ENCODE measurements around the gene WNT9B. TPM values are rescaled to one million over a fixed set of nuclear protein-coding genes. Genes with fewer than 3 reads are reported as not detected.

WNT9B gene
- polyA plus RNA-seq, 3 donors from 2014 or later, result not detected

- Mint-ChIP-seq H3K4me1 (peaks cover 0 to 17% of the 10 kb centered on the region in 2 donors), H3K4me3 (no peak overlapping the region), H3K27me3 (ENCODE audit: low read depth in 3 of 3) (peaks cover 16 to 47% (median 22%) of the 10 kb centered on the region in 3 donors), H3K27ac (no peak overlapping the region), H3K9me3 (no peaks in the 10 kb centered on the region), H3K36me3 (no peaks in the 10 kb centered on the region)
- no peak for DNase-seq
These were observed 2.6 kb downstream of the WNT9B start for GRCh38 chr17:46853896-46854444.

DNA sequence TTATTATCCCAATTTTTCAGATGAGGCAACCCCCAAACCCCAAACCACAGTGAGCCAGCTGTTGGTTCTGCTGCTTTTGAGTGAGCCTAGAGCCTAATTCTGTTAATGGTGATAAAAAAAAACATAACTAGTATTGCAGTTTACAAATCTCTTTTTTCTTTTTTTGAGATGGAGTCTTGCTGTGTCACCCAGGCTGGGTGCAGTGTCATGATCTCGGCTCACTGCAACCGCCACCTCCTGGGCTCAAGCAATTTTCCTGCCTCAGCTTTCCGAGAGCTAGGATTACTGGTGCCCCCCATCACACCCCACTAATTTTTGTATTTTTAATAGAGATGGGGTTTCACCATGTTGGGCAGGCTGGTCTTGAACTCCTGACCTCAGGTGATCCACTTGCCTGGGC is 3.1 kb downstream of the WNT9B start:
- Mint-ChIP-seq H3K27me3 (ENCODE audit: low read depth in 3 of 3) (peaks cover 14 to 44% (median 18%) of the 10 kb centered on the region in 3 donors), H3K4me3 (no peak overlapping the region), H3K36me3 (no peaks in the 10 kb centered on the region), H3K4me1 (peaks cover 0 to 17% of the 10 kb centered on the region in 2 donors), H3K9me3 (no peaks in the 10 kb centered on the region), H3K27ac (no peak overlapping the region)
- DNase-seq, result no peak

DNA sequence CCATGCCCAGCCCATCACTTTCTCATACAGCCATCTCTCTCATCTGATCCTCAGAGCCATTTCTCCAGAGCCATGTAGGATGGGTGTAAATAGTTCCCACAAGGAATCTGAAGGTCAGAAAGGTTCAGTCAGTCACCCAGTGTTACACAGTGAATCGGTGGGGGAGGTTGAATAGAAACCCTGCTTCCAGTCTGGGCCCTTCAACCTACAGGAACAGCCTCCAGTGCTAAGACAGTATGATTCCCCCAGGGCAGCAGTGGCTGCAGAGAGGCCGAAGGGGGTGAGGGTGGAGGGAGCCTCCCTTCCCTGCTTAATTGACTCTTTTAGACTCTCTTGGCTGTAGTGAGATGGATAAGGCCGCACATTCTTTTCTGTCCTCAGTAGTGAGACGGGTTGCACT is 3.6 kb downstream of the WNT9B start:
- Mint-ChIP-seq H3K36me3 (no peaks in the 10 kb centered on the region), H3K4me3 (no peak overlapping the region), H3K9me3 (no peaks in the 10 kb centered on the region), H3K4me1 (peaks cover 0 to 17% of the 10 kb centered on the region in 2 donors), H3K27ac (no peak overlapping the region), H3K27me3 (ENCODE audit: low read depth in 3 of 3) (peaks cover 11 to 42% (median 16%) of the 10 kb centered on the region in 3 donors)
- DNase-seq, result no peak

- Mint-ChIP-seq H3K9me3 (no peaks in the 10 kb centered on the region), H3K27me3 (ENCODE audit: low read depth in 3 of 3) (peaks cover 6 to 25% (median 14%) of the 10 kb centered on the region in 3 donors), H3K4me1 (peaks cover 0 to 3% of the 10 kb centered on the region in 2 donors)
These were observed 6.2 kb downstream of the WNT9B start for GRCh38 chr17:46857600-46857999.

GRCh38 chr17:46859996-46860395 is 8.6 kb downstream of the WNT9B start:
- H3K4me3 Mint-ChIP-seq, result no peak overlapping the region
- no peak for DNase-seq
- peaks cover 6 to 19% (median 8%) of the 10 kb centered on the region in 3 donors for H3K27me3 Mint-ChIP-seq (ENCODE audit: low read depth in 3 of 3)
- peaks cover 2 to 5% of the 10 kb centered on the region in 2 donors for H3K4me1 Mint-ChIP-seq
- H3K9me3 Mint-ChIP-seq, result no peaks in the 10 kb centered on the region
- no peak overlapping the region for H3K27ac Mint-ChIP-seq
- H3K36me3 Mint-ChIP-seq, result no peaks in the 10 kb centered on the region

More at GRCh38 chr17:46857600-46857999, 6.2 kb downstream of the WNT9B start:
- Mint-ChIP-seq H3K4me3 (no peak overlapping the region), H3K27ac (no peak overlapping the region), H3K36me3 (no peaks in the 10 kb centered on the region)
- no peak for DNase-seq

DNA sequence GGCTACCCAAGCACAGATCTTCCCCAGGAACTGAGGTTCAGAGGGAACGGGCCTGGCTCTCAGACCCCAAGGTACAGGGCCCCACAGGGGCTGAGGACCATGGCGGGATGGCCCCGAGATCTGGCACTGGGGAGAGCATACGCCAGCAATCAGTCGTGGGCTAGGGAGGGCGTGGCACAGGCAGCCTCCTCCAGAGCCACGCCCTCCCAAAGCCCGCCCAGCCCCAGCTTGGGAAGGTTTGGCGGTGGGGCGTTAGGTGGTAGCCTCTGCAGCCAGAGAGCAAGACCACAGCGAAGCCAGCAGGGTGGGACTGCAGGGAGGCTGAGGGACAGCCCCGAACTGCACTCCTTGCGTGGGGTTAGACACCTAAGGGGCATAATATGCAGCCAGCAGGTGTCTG is 11.6 kb downstream of the WNT9B start:
- Mint-ChIP-seq H3K27me3 (ENCODE audit: low read depth in 3 of 3) (peaks cover under 1 to 12% (median 5%) of the 10 kb centered on the region in 3 donors), H3K27ac (no peak overlapping the region), H3K36me3 (no peaks in the 10 kb centered on the region), H3K4me3 (no peak overlapping the region), H3K4me1 (peaks cover 3 to 7% of the 10 kb centered on the region in 2 donors), H3K9me3 (no peaks in the 10 kb centered on the region)
- DNase-seq, result no peak

GRCh38 chr17:46863383-46864121 is 12.2 kb downstream of the WNT9B start:
- H3K4me1 Mint-ChIP-seq, result peaks cover 3 to 7% of the 10 kb centered on the region in 2 donors
- DNase-seq, result no peak
- H3K9me3 Mint-ChIP-seq, result no peaks in the 10 kb centered on the region
- no peak overlapping the region for H3K4me3 Mint-ChIP-seq
- peaks cover 0 to 12% (median 5%) of the 10 kb centered on the region in 3 donors for H3K27me3 Mint-ChIP-seq (ENCODE audit: low read depth in 3 of 3)
- no peaks in the 10 kb centered on the region for H3K36me3 Mint-ChIP-seq
- H3K27ac Mint-ChIP-seq, result no peak overlapping the region

- H3K27ac Mint-ChIP-seq, result no peak overlapping the region
- no peak overlapping the region for H3K4me3 Mint-ChIP-seq
- no peaks in the 10 kb centered on the region for H3K9me3 Mint-ChIP-seq
- peaks cover 3 to 7% of the 10 kb centered on the region in 2 donors for H3K4me1 Mint-ChIP-seq
- peaks cover 0 to 12% (median 5%) of the 10 kb centered on the region in 3 donors for H3K27me3 Mint-ChIP-seq (ENCODE audit: low read depth in 3 of 3)
- peak in 1 of 3 donors; percentile 12 for DNase-seq
- H3K36me3 Mint-ChIP-seq, result no peaks in the 10 kb centered on the region
These were observed 13.7 kb downstream of the WNT9B start for GRCh38 chr17:46865100-46865499.

GRCh38 chr17:46866325-46866724 is 14.9 kb downstream of the WNT9B start:
- Mint-ChIP-seq H3K4me1 (peaks cover 3 to 7% of the 10 kb centered on the region in 2 donors), H3K36me3 (no peaks in the 10 kb centered on the region), H3K4me3 (no peak overlapping the region), H3K9me3 (no peaks in the 10 kb centered on the region), H3K27me3 (ENCODE audit: low read depth in 3 of 3) (peaks cover 0 to 12% (median 5%) of the 10 kb centered on the region in 3 donors), H3K27ac (no peak overlapping the region)
- no peak for DNase-seq

DNA sequence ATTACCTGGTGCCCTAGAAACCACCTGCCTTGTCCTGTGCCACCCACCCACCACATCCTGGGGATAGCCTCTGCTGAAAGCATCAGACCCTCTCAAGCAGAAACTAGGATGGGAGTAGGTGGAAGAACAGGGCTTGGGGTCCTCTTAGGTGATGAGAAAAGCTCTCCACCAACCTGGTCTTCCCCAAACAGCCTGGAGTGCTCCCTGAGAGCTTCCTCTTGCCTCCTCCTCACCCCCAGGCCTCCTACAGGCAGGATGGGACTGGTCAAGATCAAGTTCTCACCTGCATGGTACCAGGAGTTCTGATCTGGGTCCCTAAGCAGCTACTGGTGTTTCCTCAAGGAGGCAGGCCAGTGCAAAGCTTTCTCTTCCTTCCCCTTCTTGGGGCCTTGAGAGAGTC is 15.4 kb downstream of the WNT9B start:
- H3K4me1 Mint-ChIP-seq, result peaks cover 3 to 7% of the 10 kb centered on the region in 2 donors
- no peaks in the 10 kb centered on the region for H3K9me3 Mint-ChIP-seq
- no peak for DNase-seq
- H3K36me3 Mint-ChIP-seq, result no peaks in the 10 kb centered on the region
- no peak overlapping the region for H3K4me3 Mint-ChIP-seq
- H3K27me3 Mint-ChIP-seq (ENCODE audit: low read depth in 3 of 3), result peaks cover 0 to 12% (median 5%) of the 10 kb centered on the region in 3 donors
- no peak overlapping the region for H3K27ac Mint-ChIP-seq

- DNase-seq, result no peak
- no peaks in the 10 kb centered on the region for H3K36me3 Mint-ChIP-seq
These were observed 17.4 kb downstream of the WNT9B start for GRCh38 chr17:46868689-46869187.

DNA sequence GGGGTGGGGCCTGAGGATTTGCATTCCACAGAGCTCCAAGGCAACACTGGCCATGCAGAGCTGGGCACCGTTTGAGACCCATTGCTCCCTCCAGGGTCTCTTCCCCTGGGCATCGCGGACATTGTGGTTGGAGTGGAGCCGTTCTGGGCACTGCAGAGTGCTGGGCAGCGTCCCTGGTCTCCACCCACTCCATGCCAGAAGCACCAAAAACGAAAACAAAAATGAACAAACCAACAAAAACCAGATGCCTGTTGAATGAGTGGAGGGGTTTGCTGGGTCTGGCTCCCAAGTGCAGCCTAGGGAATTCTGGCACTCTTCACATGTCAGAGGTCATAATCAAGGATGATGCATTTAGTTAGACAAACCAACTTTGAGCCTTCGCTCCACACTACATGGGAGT is 17.9 kb downstream of the WNT9B start:
- Mint-ChIP-seq H3K4me3 (no peak overlapping the region), H3K4me1 (peaks cover 3 to 7% of the 10 kb centered on the region in 2 donors), H3K36me3 (no peaks in the 10 kb centered on the region), H3K27ac (no peak overlapping the region), H3K9me3 (no peaks in the 10 kb centered on the region), H3K27me3 (ENCODE audit: low read depth in 3 of 3) (peaks cover 0 to 6% (median under 1%) of the 10 kb centered on the region in 3 donors)
- no peak for DNase-seq

More at GRCh38 chr17:46868689-46869187, 17.4 kb downstream of the WNT9B start:
- Mint-ChIP-seq H3K4me1 (peaks cover 3 to 7% of the 10 kb centered on the region in 2 donors), H3K27ac (no peak overlapping the region), H3K4me3 (no peak overlapping the region), H3K9me3 (no peaks in the 10 kb centered on the region), H3K27me3 (ENCODE audit: low read depth in 3 of 3) (peaks cover 0 to 10% (median 3%) of the 10 kb centered on the region in 3 donors)

- DNase-seq, result no peak
- H3K27ac Mint-ChIP-seq, result no peak overlapping the region
- H3K4me3 Mint-ChIP-seq, result no peak overlapping the region
- H3K9me3 Mint-ChIP-seq, result no peaks in the 10 kb centered on the region
- H3K36me3 Mint-ChIP-seq, result no peaks in the 10 kb centered on the region
- H3K27me3 Mint-ChIP-seq (ENCODE audit: low read depth in 3 of 3), result peaks cover 0 to 6% (median 0%) of the 10 kb centered on the region in 3 donors
- no peaks in the 10 kb centered on the region for H3K4me1 Mint-ChIP-seq
These were observed 18.8 kb downstream of the WNT9B start for GRCh38 chr17:46869975-46870803.

GRCh38 chr17:46872421-46872820 is 21.0 kb downstream of the WNT9B start:
- Mint-ChIP-seq H3K27me3 (ENCODE audit: low read depth in 3 of 3) (peaks cover 0 to 3% (median 0%) of the 10 kb centered on the region in 3 donors), H3K27ac (no peak overlapping the region), H3K4me3 (no peak overlapping the region), H3K4me1 (no peaks in the 10 kb centered on the region), H3K9me3 (no peaks in the 10 kb centered on the region), H3K36me3 (no peaks in the 10 kb centered on the region)
- no peak for DNase-seq

Data from immature natural killer cell (primary cell).